BE2C (cell line): ENCODE data around the gene PLIN5.

Source experiments
- DNase-seq: peaks from one replicate; pipeline ENCODE4 v3.0.0-alpha.2; 2020
- H3K27me3 ChIP-seq: fragments of 250-450 bp; sonication (Bioruptor Pico); 2 replicates; pipeline ENCODE4 v1.5.1; 2020; ENCODE audit warnings: mild to moderate bottlenecking
- H3K36me3 ChIP-seq: fragments of 250-450 bp; sonication (Bioruptor Pico); 2 replicates; pipeline ENCODE4 v1.5.1; 2020; ENCODE audit warnings: mild to moderate bottlenecking
- H3K4me1 ChIP-seq: fragments of 250-450 bp; sonication (Bioruptor Pico); 2 replicates; pipeline ENCODE4 v1.5.1; 2020
- H3K4me3 ChIP-seq: 2 replicates; pipeline ENCODE4 v1.5.1; 2011; ENCODE audit warnings: low read depth, low read length
- H3K9me3 ChIP-seq: fragments of 250-450 bp; sonication (Bioruptor Pico); 2 replicates; pipeline ENCODE4 v1.5.1; 2020
- TF ChIP-seq, protein P1 (sequence below): IDR thresholded peaks from 2 replicates; pipeline ENCODE4 v1.5.1; 2012; ENCODE audit warnings: mild to moderate bottlenecking, low read depth, low read length

The PLIN5 gene

DNA sequence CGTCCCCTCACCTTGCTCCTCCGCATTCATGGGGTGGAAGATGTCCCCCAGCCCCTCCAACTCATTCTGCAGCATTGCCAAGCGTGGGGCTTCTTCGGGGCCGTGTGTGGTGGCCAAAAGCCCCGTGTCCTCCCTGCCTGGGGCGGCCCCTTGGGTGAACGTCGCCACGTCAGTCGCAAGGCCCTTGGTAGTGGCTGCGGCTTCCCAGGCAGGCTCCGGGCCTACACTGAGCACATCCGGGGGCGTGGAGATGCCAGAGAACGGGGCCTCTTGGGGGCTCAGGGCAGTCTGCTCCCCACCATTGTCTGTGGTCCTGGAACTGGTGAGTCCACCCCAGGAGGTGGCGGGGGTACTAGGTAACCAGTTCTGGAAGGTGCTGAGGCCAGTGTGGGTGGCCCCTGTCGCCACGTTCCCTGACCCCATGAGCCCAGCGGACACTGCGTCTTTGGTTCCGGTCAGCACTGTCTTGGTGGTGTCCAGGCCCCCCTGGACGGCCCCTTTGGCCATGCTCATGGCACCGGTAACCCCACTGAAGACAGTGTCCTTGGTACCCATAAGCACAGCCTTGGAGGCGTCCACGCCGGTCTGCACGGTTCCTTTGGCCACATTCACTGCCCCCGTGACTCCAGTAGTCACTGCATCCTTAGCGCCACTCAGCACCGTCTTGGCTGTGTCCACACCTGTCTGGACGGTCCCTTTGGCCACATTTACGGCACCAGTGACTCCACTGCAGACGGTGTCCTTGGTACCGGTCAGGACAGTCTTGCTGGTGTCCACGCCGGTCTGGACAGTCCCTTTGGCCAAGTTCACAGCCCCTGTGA, 24.4 kb downstream of the PLIN5 start:
- Histone ChIP-seq H3K4me3 (no peak overlapping the region), H3K27me3 (no peaks in the 10 kb centered on the region), H3K9me3 (no peaks in the 10 kb centered on the region), H3K36me3 (no peaks in the 10 kb centered on the region), H3K4me1 (no peaks in the 10 kb centered on the region)
- TF ChIP-seq, protein P1, sequence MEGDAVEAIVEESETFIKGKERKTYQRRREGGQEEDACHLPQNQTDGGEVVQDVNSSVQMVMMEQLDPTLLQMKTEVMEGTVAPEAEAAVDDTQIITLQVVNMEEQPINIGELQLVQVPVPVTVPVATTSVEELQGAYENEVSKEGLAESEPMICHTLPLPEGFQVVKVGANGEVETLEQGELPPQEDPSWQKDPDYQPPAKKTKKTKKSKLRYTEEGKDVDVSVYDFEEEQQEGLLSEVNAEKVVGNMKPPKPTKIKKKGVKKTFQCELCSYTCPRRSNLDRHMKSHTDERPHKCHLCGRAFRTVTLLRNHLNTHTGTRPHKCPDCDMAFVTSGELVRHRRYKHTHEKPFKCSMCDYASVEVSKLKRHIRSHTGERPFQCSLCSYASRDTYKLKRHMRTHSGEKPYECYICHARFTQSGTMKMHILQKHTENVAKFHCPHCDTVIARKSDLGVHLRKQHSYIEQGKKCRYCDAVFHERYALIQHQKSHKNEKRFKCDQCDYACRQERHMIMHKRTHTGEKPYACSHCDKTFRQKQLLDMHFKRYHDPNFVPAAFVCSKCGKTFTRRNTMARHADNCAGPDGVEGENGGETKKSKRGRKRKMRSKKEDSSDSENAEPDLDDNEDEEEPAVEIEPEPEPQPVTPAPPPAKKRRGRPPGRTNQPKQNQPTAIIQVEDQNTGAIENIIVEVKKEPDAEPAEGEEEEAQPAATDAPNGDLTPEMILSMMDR: no peak
- DNase-seq: no peak

DNA sequence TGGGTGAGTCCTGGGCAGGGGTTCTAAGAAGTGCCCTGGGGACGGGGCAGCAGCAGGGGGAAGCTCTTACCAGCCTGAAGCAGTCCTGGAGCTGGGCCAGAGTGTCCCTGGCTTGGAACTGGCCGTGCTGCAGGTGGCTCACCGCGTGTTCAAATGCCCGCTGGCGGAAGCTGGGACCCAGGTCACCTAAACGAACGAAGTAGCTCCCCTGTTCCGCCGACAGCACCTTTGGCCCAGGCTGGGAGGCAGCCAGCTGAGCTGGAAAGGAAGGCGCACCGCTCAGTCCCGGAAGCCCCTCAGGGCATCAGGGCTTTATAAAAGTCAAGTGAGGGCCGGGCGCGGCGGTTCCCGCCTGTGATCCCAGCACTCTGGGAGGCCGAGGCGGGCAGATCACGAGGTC, 26.3 kb downstream of the PLIN5 start:
- Histone ChIP-seq H3K4me3 (no peak overlapping the region), H3K27me3 (no peaks in the 10 kb centered on the region), H3K36me3 (peaks cover 6% of the 10 kb centered on the region), H3K4me1 (no peaks in the 10 kb centered on the region), H3K9me3 (no peaks in the 10 kb centered on the region)
- TF ChIP-seq, protein P1: no peak
- peak; percentile 55 for DNase-seq

DNA sequence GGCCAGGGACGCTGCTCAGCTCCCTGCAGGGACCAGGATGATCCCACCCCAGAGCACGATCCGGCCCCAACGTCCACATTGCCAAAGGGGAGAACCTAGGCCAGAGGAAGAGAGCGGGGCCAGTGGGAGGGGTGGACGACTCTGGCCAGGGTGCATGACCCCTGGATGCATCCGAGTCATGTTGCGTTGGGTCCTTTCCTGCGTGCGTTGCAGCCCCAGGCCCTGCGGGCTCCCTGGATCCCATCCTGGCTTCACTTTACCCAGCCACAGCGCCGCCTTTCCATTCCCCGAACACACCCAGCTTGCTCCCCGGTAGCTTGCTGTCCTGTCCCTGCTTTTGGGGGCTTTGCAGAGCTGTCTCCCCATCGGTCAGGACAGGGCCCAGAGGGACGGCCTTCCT, 27.2 kb downstream of the PLIN5 start:
- H3K36me3 ChIP-seq: peaks cover 6% of the 10 kb centered on the region
- no peak for DNase-seq
- H3K9me3 ChIP-seq: no peaks in the 10 kb centered on the region
- TF ChIP-seq, protein P1: no peak
- no peaks in the 10 kb centered on the region for H3K27me3 ChIP-seq
- no peak overlapping the region for H3K4me3 ChIP-seq
- H3K4me1 ChIP-seq: no peaks in the 10 kb centered on the region

DNA sequence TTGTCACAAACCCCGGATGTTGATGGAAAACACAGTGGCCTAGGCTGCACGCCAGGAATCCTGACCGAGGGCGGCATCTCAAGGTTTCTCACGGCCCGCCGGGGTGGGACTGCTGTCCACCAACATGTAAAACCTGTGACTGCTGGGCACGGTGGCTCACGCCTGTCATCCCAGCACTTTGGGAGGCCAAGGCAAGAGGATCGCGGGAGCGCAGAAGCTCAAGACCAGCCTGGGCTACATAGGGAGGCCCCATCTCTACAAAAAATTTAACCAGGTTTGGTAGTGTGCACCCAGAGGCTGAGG, 27.9 kb downstream of the PLIN5 start:
- H3K4me1 ChIP-seq: no peaks in the 10 kb centered on the region
- H3K9me3 ChIP-seq: no peaks in the 10 kb centered on the region
- H3K27me3 ChIP-seq: no peaks in the 10 kb centered on the region
- peaks cover 12% of the 10 kb centered on the region for H3K36me3 ChIP-seq
- TF ChIP-seq, protein P1: no peak
- no peak overlapping the region for H3K4me3 ChIP-seq
- DNase-seq: no peak

DNA sequence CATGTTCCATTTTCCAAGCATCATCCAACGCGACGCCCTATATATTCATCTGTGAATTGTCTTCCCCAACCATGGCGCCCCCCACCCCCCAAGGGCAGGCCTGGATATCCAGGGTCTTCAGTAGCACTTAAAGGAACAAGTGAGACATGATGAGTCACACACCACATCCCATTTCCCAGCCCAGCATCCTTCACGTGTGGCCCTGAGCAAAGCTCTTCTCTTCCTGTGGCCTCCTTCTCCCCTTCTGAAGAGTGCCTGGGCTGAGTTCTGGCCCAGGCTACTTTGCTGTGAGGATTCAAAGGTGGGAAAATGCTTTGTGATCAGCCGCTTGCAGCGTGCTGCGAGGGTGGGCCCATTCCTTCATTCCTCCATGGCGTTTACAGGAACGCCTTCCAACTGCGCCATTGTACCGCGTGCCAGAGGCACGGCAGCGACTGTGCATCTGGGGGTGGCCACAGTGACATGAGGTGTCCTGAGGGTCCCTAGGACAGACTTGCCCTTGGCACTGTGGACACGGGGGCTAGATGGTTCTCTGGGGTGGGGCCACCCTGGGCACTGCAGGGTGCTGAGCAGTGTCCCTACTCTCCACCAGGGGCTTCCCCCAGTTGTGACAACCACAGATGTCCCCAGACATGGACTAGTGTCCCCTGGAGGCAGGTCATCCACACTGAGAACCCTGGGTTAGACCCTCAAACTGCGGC, 28.4 kb downstream of the PLIN5 start:
- no peak overlapping the region for H3K4me3 ChIP-seq
- TF ChIP-seq, protein P1: peak; percentile 20; the same call in 1 of the 2 replicates
- H3K36me3 ChIP-seq: peaks cover 13% of the 10 kb centered on the region
- no peaks in the 10 kb centered on the region for H3K27me3 ChIP-seq
- no peak for DNase-seq
- H3K4me1 ChIP-seq: no peaks in the 10 kb centered on the region
- no peaks in the 10 kb centered on the region for H3K9me3 ChIP-seq
